ENCODE data around the gene PTGIS.

The PTGIS gene

GRCh38 chr20:49476016-49476355, 92.0 kb downstream of the PTGIS start:
- CTCF ChIA-PET = interaction anchor here (0.6 to 1.4 kb wide), 4 partner anchors 22 to 258 kb away, joined by 3 read pairs; no protein-coding TSS in a partner anchor
- no peak overlapping the region for H3K27ac ChIP-seq
- POLR2A ChIA-PET (ENCODE audit: low non-redundant PET) = no interaction called here
- TF ChIP-seq CTCF (conservative IDR thresholded peaks at IDR 0.05; ENCODE audit: low read depth) = no peak
- no peak for DNase-seq (ENCODE audit: low spot score)

- ChIA-PET CTCF (interaction anchor here (0.5 to 1.4 kb wide), 7 partner anchors 23 to 1453 kb away, joined by 3 read pairs; no protein-coding TSS in a partner anchor), POLR2A (ENCODE audit: low non-redundant PET) (no interaction called here)
- no peak for TF ChIP-seq CTCF (conservative IDR thresholded peaks at IDR 0.05; ENCODE audit: low read depth)
- H3K27ac ChIP-seq = no peak overlapping the region
- DNase-seq (ENCODE audit: low spot score) = no peak
Measured at GRCh38 chr20:49475292-49476015, 92.5 kb downstream of the PTGIS start.

- no peak overlapping the region for H3K27ac ChIP-seq
- CTCF ChIA-PET = interaction anchor here (0.7 to 1.6 kb wide), 2 partner anchors 12 to 1284 kb away, joined by 3 to 4 read pairs; no protein-coding TSS in a partner anchor
- POLR2A ChIA-PET (ENCODE audit: low non-redundant PET) = no interaction called here
Measured at GRCh38 chr20:49471397-49471796, 96.5 kb downstream of the PTGIS start.

GRCh38 chr20:49470922-49471321, 97.0 kb downstream of the PTGIS start:
- ChIA-PET POLR2A (ENCODE audit: low non-redundant PET) (no interaction called here), CTCF (interaction anchor here (0.7 to 1.6 kb wide), 2 partner anchors 13 to 1284 kb away, joined by 3 to 4 read pairs; no protein-coding TSS in a partner anchor)
- no peak overlapping the region for H3K27ac ChIP-seq
- no peak for TF ChIP-seq CTCF (conservative IDR thresholded peaks at IDR 0.05; ENCODE audit: low read depth)
- no peak for DNase-seq (ENCODE audit: low spot score)

More at GRCh38 chr20:49471397-49471796, 96.5 kb downstream of the PTGIS start:
- DNase-seq (ENCODE audit: low spot score) = no peak
- TF ChIP-seq CTCF (conservative IDR thresholded peaks at IDR 0.05; ENCODE audit: low read depth) = no peak

- H3K27ac ChIP-seq = no peak overlapping the region
- DNase-seq (ENCODE audit: low spot score) = no peak
- ChIA-PET POLR2A (ENCODE audit: low non-redundant PET) (no interaction called here), CTCF (no interaction called here)
- TF ChIP-seq CTCF (conservative IDR thresholded peaks at IDR 0.05; ENCODE audit: low read depth) = no peak
Measured at GRCh38 chr20:49469060-49469459, 98.9 kb downstream of the PTGIS start.

- no peak overlapping the region for H3K27ac ChIP-seq
- CTCF ChIA-PET = interaction anchor here (0.7 to 1.2 kb wide), 2 partner anchors 16 to 83 kb away, joined by 4 to 7 read pairs; no protein-coding TSS in a partner anchor
- DNase-seq (ENCODE audit: low spot score) = no peak
- no peak for TF ChIP-seq CTCF (conservative IDR thresholded peaks at IDR 0.05; ENCODE audit: low read depth)
- POLR2A ChIA-PET (ENCODE audit: low non-redundant PET) = no interaction called here
Measured at GRCh38 chr20:49468412-49468811, 99.5 kb downstream of the PTGIS start.
